Measurements from ENCODE around the gene TRANK1.
A peak's percentile ranks its signal among the peaks of the same experiment; 100 is the strongest.

TRANK1 gene

GRCh38 chr3:36989005-36989404 lies 44.2 kb upstream of the TRANK1 start:
- H3K27ac ChIP-seq = no peak overlapping the region
- TF ChIP-seq CTCF (conservative IDR thresholded peaks at IDR 0.05) = no peak

GRCh38 chr3:36988356-36988755 lies 43.5 kb upstream of the TRANK1 start:
- TF ChIP-seq CTCF (conservative IDR thresholded peaks at IDR 0.05) = no peak
- H3K27ac ChIP-seq = no peak overlapping the region

GRCh38 chr3:36981006-36981405 lies 36.2 kb upstream of the TRANK1 start:
- no peak for TF ChIP-seq CTCF (conservative IDR thresholded peaks at IDR 0.05)

GRCh38 chr3:36973139-36973538 lies 28.3 kb upstream of the TRANK1 start:
- no peak overlapping the region for H3K27ac ChIP-seq
- no peak for TF ChIP-seq CTCF (conservative IDR thresholded peaks at IDR 0.05)

More at GRCh38 chr3:36981006-36981405, 36.2 kb upstream of the TRANK1 start:
- H3K27ac ChIP-seq = no peak overlapping the region

GRCh38 chr3:36972163-36972562 lies 27.3 kb upstream of the TRANK1 start:
- no peak overlapping the region for H3K27ac ChIP-seq
- no peak for TF ChIP-seq CTCF (conservative IDR thresholded peaks at IDR 0.05)

GRCh38 chr3:36969540-36970432 lies 24.9 kb upstream of the TRANK1 start:
- TF ChIP-seq CTCF (conservative IDR thresholded peaks at IDR 0.05) = no peak
- peak overlapping the region; percentile 46 for H3K27ac ChIP-seq

- peak overlapping the region; percentile 46 for H3K27ac ChIP-seq
- no peak for TF ChIP-seq CTCF (conservative IDR thresholded peaks at IDR 0.05)
These were observed 24.2 kb upstream of the TRANK1 start for GRCh38 chr3:36969085-36969484.

Data from VCaP (cell line).